Karpas-422 (cell line): ENCODE data around the gene PTPRD. TPM values are rescaled to one million over a fixed set of nuclear protein-coding genes. Genes with fewer than 3 reads are reported as not detected.

Experiments
- DNase-seq: peaks from one replicate; pipeline ENCODE4 v3.0.0-alpha.2; 2015
- H2AFZ ChIP-seq: fragments of 200-600 bp; sonication (generic); 2 replicates; pipeline ENCODE4 v1.6.1; 2014; ENCODE audit warnings: antibody characterized with exemption, low read length, mixed read lengths
- H3K27ac ChIP-seq: fragments of 200-600 bp; sonication (generic); 2 replicates; pipeline ENCODE4 v1.5.1; 2014; ENCODE audit warnings: mild to moderate bottlenecking, low read length, moderate library complexity
- H3K27me3 ChIP-seq: fragments of 200-600 bp; sonication (generic); 2 replicates; pipeline ENCODE4 v1.6.1; 2014; ENCODE audit warnings: low read length, mixed read lengths
- H3K36me3 ChIP-seq: fragments of 200-600 bp; sonication (generic); 2 replicates; pipeline ENCODE4 v1.6.1; 2014; ENCODE audit warnings: low read length, mixed read lengths; ENCODE audit not compliant: insufficient read depth
- H3K4me1 ChIP-seq: fragments of 200-600 bp; sonication (generic); 2 replicates; pipeline ENCODE4 v1.6.1; 2014; ENCODE audit warnings: mild to moderate bottlenecking, low read length, mixed read lengths
- H3K4me2 ChIP-seq: fragments of 200-600 bp; sonication (generic); 2 replicates; pipeline ENCODE4 v1.6.1; 2014; ENCODE audit warnings: low read length, low read depth, mild to moderate bottlenecking; ENCODE audit not compliant: poor library complexity, severe bottlenecking
- H3K4me3 ChIP-seq: fragments of 200-600 bp; sonication (generic); 2 replicates; pipeline ENCODE4 v1.5.1; 2014; ENCODE audit warnings: mild to moderate bottlenecking, antibody characterized with exemption, low read length, mixed read lengths
- H3K79me2 ChIP-seq: fragments of 200-600 bp; sonication (generic); 2 replicates; pipeline ENCODE4 v1.6.1; 2014; ENCODE audit warnings: mild to moderate bottlenecking, low read length, mixed read lengths
- H3K9ac ChIP-seq: fragments of 200-600 bp; sonication (generic); 2 replicates; pipeline ENCODE4 v1.6.0; 2014; ENCODE audit warnings: low read length
- H3K9me2 ChIP-seq: fragments of 200-600 bp; sonication (generic), shearing (Covaris generic); replicated peaks from 2 replicates; pipeline ENCODE4 v1.6.0; 2014; ENCODE audit warnings: mild to moderate bottlenecking, low read length, moderate library complexity; ENCODE audit not compliant: insufficient read depth
- H3K9me3 ChIP-seq: fragments of 300-700, 200-600 bp; sonication (generic); 2 replicates; pipeline ENCODE4 v1.6.1; 2014; ENCODE audit warnings: low read length, mixed read lengths
- H4K20me1 ChIP-seq: fragments of 200-600 bp; sonication (generic); 2 replicates; pipeline ENCODE4 v1.6.1; 2014; ENCODE audit warnings: mild to moderate bottlenecking, antibody characterized with exemption, low read length, low read depth; ENCODE audit not compliant: insufficient read depth
- total RNA-seq: library from RNA; depleted of rRNA; stranded (reverse); fragments of >200 nt; shearing (Covaris generic); gene quantifications from 2 replicates; pipeline ENCODE4 v1.2.3, GENCODE V29; 2014; ENCODE audit warnings: low replicate concordance

Gene PTPRD
- total RNA-seq, 1 experiment from 2014 or later = 0.63 TPM

DNA sequence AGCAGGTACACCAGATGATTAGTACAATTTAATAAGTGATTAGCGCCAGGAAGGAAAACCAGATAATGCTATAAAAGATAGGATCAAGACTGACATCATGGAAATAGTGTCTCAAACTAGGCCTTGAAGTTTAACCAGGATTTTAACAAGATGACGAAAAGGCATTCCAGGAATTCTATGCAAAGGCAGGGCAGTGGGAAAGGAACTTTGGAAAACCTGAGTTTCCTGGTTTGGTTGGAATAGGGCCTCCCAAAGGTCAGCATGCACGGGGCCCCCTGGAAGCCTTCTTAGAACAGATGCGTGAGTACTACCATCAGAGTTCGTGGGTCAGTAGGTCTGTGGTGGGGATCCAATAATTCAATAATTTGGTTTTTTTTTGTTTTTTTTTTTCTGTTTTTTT is 1878.0 kb downstream of the PTPRD start:
- no peaks in the 10 kb centered on the region for H3K79me2 ChIP-seq
- no peak for DNase-seq
- no peaks in the 10 kb centered on the region for H3K36me3 ChIP-seq
- no peaks in the 10 kb centered on the region for H3K9me2 ChIP-seq
- no peaks in the 10 kb centered on the region for H3K4me1 ChIP-seq
- no peak overlapping the region for H2AFZ ChIP-seq
- H3K9ac ChIP-seq = no peak overlapping the region
- no peak overlapping the region for H3K4me2 ChIP-seq
- H3K27me3 ChIP-seq = no peaks in the 10 kb centered on the region
- H3K27ac ChIP-seq = no peak overlapping the region
- no peak overlapping the region for H3K4me3 ChIP-seq
- H4K20me1 ChIP-seq = no peaks in the 10 kb centered on the region
- peaks cover 3% of the 10 kb centered on the region for H3K9me3 ChIP-seq

DNA sequence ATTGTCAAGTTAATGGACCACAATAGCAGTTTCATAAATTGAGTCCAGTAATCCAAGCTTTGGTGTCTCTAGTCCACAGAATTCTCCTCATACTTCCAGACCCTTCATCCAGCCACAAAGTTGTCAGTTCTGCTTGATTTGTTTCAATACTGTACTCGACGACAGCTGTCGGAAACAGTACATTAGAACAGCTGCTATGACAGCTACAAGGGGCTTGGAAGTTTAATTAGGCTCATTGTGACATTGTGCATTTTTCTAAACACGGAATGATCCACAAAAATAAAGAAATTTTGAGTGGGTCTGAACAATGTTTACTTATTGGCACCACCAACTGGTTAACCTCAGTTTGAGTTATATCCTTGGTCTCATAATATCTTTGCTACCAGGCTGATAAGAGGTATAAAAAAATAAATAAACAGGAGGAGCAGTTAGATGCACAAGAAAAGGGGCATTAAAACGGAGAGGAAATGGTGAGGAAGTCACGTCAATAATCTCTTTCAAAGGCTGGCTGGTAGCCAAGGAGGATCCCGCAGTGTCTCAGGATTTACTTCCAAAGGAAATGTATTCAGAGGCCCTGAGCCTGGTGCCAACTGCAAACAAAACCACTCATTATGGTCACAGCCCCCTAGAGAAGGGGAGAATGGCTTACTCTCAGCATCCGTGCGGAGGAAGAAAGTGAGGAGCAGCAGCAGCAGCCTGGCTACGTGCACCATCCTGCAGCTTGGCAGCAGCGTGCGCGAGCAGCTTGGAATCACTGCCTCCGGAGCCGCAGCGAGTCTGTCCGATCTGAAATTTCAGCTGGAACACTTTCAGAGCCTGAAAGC is 1879.5 kb downstream of the PTPRD start:
- no peak for DNase-seq
- Histone ChIP-seq H3K9ac (no peak overlapping the region), H4K20me1 (no peaks in the 10 kb centered on the region), H3K4me2 (no peak overlapping the region), H3K79me2 (no peaks in the 10 kb centered on the region), H2AFZ (no peak overlapping the region), H3K9me2 (no peaks in the 10 kb centered on the region), H3K9me3 (peaks cover 5% of the 10 kb centered on the region; the same call in 1 of the 2 replicates), H3K27me3 (no peaks in the 10 kb centered on the region), H3K27ac (no peak overlapping the region), H3K36me3 (no peaks in the 10 kb centered on the region), H3K4me1 (no peaks in the 10 kb centered on the region), H3K4me3 (no peak overlapping the region)

DNA sequence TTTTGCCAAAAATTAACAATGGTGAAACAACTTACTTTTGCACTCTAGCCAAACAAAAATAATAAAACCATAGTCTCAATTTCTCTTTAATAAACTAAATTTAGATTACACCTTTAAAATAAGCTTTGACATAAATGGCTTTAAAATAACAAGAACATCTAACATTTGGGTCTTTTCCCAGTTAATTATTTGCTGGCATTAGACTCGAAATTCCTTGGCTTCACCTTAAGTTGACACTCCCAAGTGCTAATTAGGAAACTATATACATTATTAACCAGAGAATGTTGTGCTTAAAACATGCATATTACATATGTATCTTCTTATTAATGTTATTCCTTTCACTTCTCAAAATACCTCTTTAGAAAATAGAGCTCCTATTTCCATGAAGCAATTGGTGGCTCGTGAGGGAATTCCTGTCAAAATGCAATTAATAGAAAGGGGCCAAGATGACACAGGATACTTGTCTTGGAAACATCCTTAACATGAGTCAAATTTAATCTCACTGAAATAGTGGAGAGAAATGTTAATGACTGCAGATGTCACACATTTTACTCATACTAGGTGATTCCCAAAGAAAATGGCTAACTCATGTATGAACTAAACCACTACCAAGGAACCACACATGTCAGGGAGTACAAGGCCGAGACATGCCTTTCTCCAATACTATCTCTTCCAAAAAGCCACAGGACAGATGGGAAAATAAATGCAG is 1880.3 kb downstream of the PTPRD start:
- no peak overlapping the region for H3K27ac ChIP-seq
- H3K4me2 ChIP-seq = no peak overlapping the region
- no peak overlapping the region for H2AFZ ChIP-seq
- H3K4me3 ChIP-seq = no peak overlapping the region
- H3K36me3 ChIP-seq = no peaks in the 10 kb centered on the region
- no peaks in the 10 kb centered on the region for H3K4me1 ChIP-seq
- H3K9ac ChIP-seq = no peak overlapping the region
- DNase-seq = no peak
- no peaks in the 10 kb centered on the region for H3K9me2 ChIP-seq
- no peaks in the 10 kb centered on the region for H3K79me2 ChIP-seq
- peaks cover 5% of the 10 kb centered on the region; the same call in 1 of the 2 replicates for H3K9me3 ChIP-seq
- no peaks in the 10 kb centered on the region for H4K20me1 ChIP-seq
- H3K27me3 ChIP-seq = no peaks in the 10 kb centered on the region

DNA sequence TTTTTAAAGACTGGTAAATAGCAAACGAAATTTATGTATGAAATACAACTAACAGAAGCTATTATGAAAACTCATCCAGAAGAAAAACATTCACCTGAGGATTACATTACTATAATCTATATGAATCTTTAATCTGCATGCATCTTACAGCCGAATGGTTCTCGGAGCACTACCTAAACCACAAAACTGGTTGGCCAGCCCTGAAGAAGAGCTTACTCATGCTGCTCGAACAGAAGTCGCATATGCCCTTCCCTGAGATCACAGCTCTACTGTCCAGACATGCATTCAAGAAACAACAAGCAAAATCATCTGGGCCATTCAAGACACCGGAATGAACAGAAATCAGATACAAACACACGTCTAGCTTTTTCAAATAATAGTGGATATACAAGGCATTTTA is 1882.2 kb downstream of the PTPRD start:
- no peaks in the 10 kb centered on the region for H4K20me1 ChIP-seq
- H3K9ac ChIP-seq = no peak overlapping the region
- peaks cover 11% of the 10 kb centered on the region for H3K9me3 ChIP-seq
- no peaks in the 10 kb centered on the region for H3K4me1 ChIP-seq
- H3K9me2 ChIP-seq = no peaks in the 10 kb centered on the region
- no peak for DNase-seq
- no peaks in the 10 kb centered on the region; the same call in 1 of the 2 replicates for H3K36me3 ChIP-seq
- H2AFZ ChIP-seq = no peak overlapping the region
- no peaks in the 10 kb centered on the region for H3K79me2 ChIP-seq
- no peaks in the 10 kb centered on the region for H3K27me3 ChIP-seq
- no peak overlapping the region for H3K4me2 ChIP-seq
- no peak overlapping the region for H3K27ac ChIP-seq
- no peak overlapping the region for H3K4me3 ChIP-seq

DNA sequence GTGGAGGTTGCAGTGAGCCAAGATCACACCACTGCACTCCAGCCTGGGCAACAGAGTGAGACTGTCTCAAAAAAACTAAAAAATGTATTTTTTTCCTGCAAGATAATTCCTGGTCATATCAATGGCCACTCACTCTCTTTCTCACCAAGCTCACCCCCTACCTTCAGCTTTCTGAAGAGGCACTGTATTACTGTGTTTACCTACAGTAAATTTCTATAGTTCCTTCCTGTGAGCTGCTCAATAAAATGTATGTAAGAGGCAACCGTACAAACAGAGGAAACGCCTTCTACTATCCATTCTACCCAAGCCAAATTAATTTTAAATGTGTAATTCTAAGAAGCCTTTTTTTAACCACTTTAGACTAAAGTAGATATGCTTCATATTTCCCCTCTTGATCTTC is 1883.9 kb downstream of the PTPRD start:
- no peaks in the 10 kb centered on the region for H4K20me1 ChIP-seq
- H3K79me2 ChIP-seq = no peaks in the 10 kb centered on the region
- H3K4me3 ChIP-seq = no peak overlapping the region
- no peak overlapping the region for H3K27ac ChIP-seq
- no peak for DNase-seq
- no peaks in the 10 kb centered on the region for H3K9me2 ChIP-seq
- no peak overlapping the region for H3K4me2 ChIP-seq
- H2AFZ ChIP-seq = no peak overlapping the region
- H3K27me3 ChIP-seq = no peaks in the 10 kb centered on the region
- H3K9ac ChIP-seq = no peak overlapping the region
- peaks cover 11% of the 10 kb centered on the region for H3K9me3 ChIP-seq
- H3K4me1 ChIP-seq = no peaks in the 10 kb centered on the region
- no peaks in the 10 kb centered on the region; the same call in 1 of the 2 replicates for H3K36me3 ChIP-seq

DNA sequence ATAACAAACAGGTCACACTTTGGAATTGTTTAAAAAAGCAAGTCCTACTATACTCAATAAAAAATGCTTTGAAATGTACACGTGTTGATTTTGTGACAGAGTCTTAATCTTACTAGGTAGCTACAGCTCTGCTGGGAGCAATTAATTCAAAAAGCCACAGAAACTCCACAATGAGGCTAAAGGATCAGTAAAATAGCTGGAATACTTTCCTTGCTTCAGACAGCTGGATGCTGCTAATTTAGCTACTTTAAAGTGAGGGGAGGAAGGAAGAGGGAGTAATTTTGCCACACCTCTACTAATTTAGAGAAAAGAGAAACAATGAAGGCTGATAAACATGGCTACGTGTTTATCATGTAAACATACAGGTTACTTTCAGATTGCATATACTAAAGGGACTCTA is 1885.6 kb downstream of the PTPRD start:
- no peak overlapping the region for H3K4me3 ChIP-seq
- H3K9me3 ChIP-seq = peaks cover 11% of the 10 kb centered on the region
- H3K9ac ChIP-seq = no peak overlapping the region
- no peak overlapping the region for H3K27ac ChIP-seq
- H3K36me3 ChIP-seq = no peaks in the 10 kb centered on the region; the same call in 1 of the 2 replicates
- H3K27me3 ChIP-seq = no peaks in the 10 kb centered on the region
- H3K79me2 ChIP-seq = no peaks in the 10 kb centered on the region
- no peaks in the 10 kb centered on the region for H3K9me2 ChIP-seq
- H3K4me2 ChIP-seq = no peak overlapping the region
- no peak overlapping the region for H2AFZ ChIP-seq
- no peaks in the 10 kb centered on the region for H3K4me1 ChIP-seq
- H4K20me1 ChIP-seq = no peaks in the 10 kb centered on the region
- no peak for DNase-seq

DNA sequence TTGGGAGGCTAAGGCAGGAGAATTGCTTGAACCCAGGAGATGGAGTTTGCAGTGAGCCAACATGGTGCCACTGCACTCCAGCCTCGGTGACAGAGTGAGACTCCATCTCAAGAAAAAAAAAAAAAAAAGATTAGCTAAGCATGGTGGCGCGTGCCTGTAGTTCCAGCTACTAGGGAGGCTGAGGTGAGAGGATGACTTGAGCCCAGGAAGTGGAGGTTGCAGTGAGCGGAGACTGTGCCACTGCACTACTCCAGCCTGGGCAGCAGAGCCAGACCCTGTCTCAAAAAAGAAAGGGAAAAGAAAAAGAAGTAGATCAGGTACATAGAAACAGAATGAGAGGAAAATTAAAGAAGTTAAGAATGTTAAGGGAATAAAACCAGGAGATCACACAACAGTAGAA is 1886.1 kb downstream of the PTPRD start:
- Histone ChIP-seq H3K9ac (no peak overlapping the region), H3K9me3 (peaks cover 11% of the 10 kb centered on the region), H3K27ac (no peak overlapping the region), H3K4me3 (no peak overlapping the region), H2AFZ (no peak overlapping the region), H4K20me1 (no peaks in the 10 kb centered on the region), H3K27me3 (no peaks in the 10 kb centered on the region), H3K4me1 (no peaks in the 10 kb centered on the region), H3K36me3 (no peaks in the 10 kb centered on the region; the same call in 1 of the 2 replicates), H3K79me2 (no peaks in the 10 kb centered on the region), H3K9me2 (no peaks in the 10 kb centered on the region), H3K4me2 (no peak overlapping the region)
- DNase-seq = no peak

DNA sequence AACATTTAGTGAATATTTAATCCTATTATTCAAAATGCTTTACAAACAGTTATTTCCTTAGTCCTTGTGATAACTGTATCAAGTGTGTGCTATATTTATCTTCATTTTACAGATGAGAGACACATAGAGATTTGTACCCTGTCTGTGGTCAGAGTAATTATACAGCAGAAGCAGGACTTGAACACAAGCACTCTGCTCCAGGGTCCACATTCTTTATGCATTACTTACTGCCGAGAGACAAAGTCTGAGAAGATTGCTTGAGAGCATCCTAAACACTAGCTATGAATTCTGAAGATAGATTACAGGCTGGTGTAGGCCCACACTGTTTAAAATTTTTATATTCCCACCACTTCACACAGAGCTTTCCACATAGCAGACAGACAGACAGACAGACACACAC is 1887.2 kb downstream of the PTPRD start:
- Histone ChIP-seq H3K4me1 (no peaks in the 10 kb centered on the region), H3K27ac (no peak overlapping the region), H3K79me2 (no peaks in the 10 kb centered on the region), H3K9me2 (no peaks in the 10 kb centered on the region), H4K20me1 (no peaks in the 10 kb centered on the region), H3K27me3 (no peaks in the 10 kb centered on the region), H3K9me3 (peaks cover 11% of the 10 kb centered on the region), H3K4me2 (no peak overlapping the region), H3K9ac (no peak overlapping the region), H3K36me3 (no peaks in the 10 kb centered on the region; the same call in 1 of the 2 replicates), H3K4me3 (no peak overlapping the region), H2AFZ (no peak overlapping the region)
- no peak for DNase-seq
